HepG2 (cell line): Measurements from ENCODE around the gene REM2. TPM values are rescaled to one million over a fixed set of nuclear protein-coding genes. Genes with fewer than 3 reads are reported as not detected.
"Not testable (repeated sequence)": the region's sequence is repeated elsewhere in the genome, so short reads cannot be mapped to it uniquely, and the experiment has no call there.

Source experiments
- ATAC-seq: fragments of 200-7000 bp; cut with Tn5 transposase; 3 replicates; pipeline ENCODE4 v1.9.1; 2020; ENCODE audit warnings: mild to moderate bottlenecking, moderate library complexity
- BruUV-seq: library from RNA; stranded (reverse); fragments of 400-500 nt; replicated peaks from 2 replicates; lab custom pipeline; 2021; lab: Mats Ljungman, UMichigan
- CTCF ChIA-PET: fragments of 300-600 bp; formaldehyde crosslinking; extraction: SDS; loops from one replicate; lab custom pipeline; 2021; ENCODE audit warnings: low total read pairs, inconsistent platforms, low intra/inter-chr PET ratio; lab: Yijun Ruan, JAX
- POLR2A ChIA-PET: fragments of 350-600 bp; sonication (Branson Sonifier 250); formaldehyde crosslinking; loops from one replicate; lab custom pipeline; 2020; ENCODE audit warnings: antibody characterized with exemption, inconsistent platforms; lab: Yijun Ruan, JAX
- DNase-seq: peaks from one replicate; pipeline ENCODE4 v3.0.0-alpha.2; 2015; ENCODE audit warnings: low spot score
- FAIRE-seq: peaks from 3 replicates; lab custom pipeline; 2011; peaks lifted over from hg19 to GRCh38; lab: Jason Lieb, UNC
- H2AFZ ChIP-seq: one replicate; pipeline ENCODE4 v1.6.1; 2011; ENCODE audit warnings: low read length, inconsistent platforms
- H3K27ac ChIP-seq: fragments of 300-600 bp; 3 replicates; pipeline ENCODE4 v1.8.0; 2011; ENCODE audit warnings: mixed run types, mild to moderate bottlenecking, mixed read lengths, low read length, inconsistent platforms; ENCODE audit not compliant: insufficient read depth; ENCODE audit errors: extremely low read length
- H3K27me3 ChIP-seq, 2 experiments: fragments of 200-600 bp in 1 of 2; 2 replicates in 1 of 2; 3 replicates in 1 of 2; pipeline versions ENCODE4 v1.6.0 to v1.8.0; 2011; ENCODE audit warnings: low read length in 2 of 2, mild to moderate bottlenecking in 2 of 2, moderate library complexity in 2 of 2, inconsistent platforms in 1 of 2; ENCODE audit not compliant: insufficient read depth in 2 of 2, control insufficient read depth in 1 of 2
- H3K36me3 ChIP-seq, 2 experiments: fragments of 200-600 bp in 1 of 2; replicated peaks in 1 of 2; 2 replicates in 1 of 2; 3 replicates in 1 of 2; pipeline versions ENCODE4 v1.5.1 to v1.8.0; 2011; ENCODE audit warnings: low read length in 2 of 2, inconsistent platforms in 1 of 2; ENCODE audit not compliant: insufficient read depth in 2 of 2, control insufficient read depth in 1 of 2
- H3K4me1 ChIP-seq: 2 replicates; pipeline ENCODE4 v1.5.1; 2012; ENCODE audit warnings: low read length, inconsistent platforms; ENCODE audit not compliant: insufficient read depth
- H3K4me2 ChIP-seq: 2 replicates; pipeline ENCODE4 v1.6.0; 2011; ENCODE audit warnings: low read depth, low read length, inconsistent platforms
- H3K4me3 ChIP-seq, 3 experiments: fragments of 200-600 bp in 1 of 3; sonication (generic), shearing (Covaris generic) in 1 of 3; replicated peaks in 1 of 3; 2 replicates each; pipeline ENCODE4 v1.5.1; 2011 to 2016; ENCODE audit warnings: low read length in 3 of 3, inconsistent platforms in 2 of 3, low read depth in 2 of 3, mild to moderate bottlenecking in 2 of 3, control low read depth in 1 of 3, mixed read lengths in 1 of 3; ENCODE audit not compliant: insufficient read depth in 1 of 3
- H3K79me2 ChIP-seq: one replicate; pipeline ENCODE4 v1.6.1; 2011; ENCODE audit warnings: low read length, inconsistent platforms; ENCODE audit not compliant: insufficient read depth
- H3K9ac ChIP-seq: 2 replicates; pipeline ENCODE4 v1.6.0; 2011; ENCODE audit warnings: mild to moderate bottlenecking, low read depth, low read length, inconsistent platforms; ENCODE audit not compliant: insufficient read depth
- H3K9me3 ChIP-seq: 2 replicates; pipeline ENCODE4 v1.5.1; 2012; ENCODE audit warnings: mild to moderate bottlenecking, low read length
- H4K20me1 ChIP-seq: 2 replicates; pipeline ENCODE4 v1.6.0; 2011; ENCODE audit warnings: inconsistent platforms, mild to moderate bottlenecking, low read length, moderate library complexity; ENCODE audit not compliant: insufficient read depth
- GATAD2A ChIP-seq: IDR thresholded peaks from 2 replicates; pipeline ENCODE4 v1.6.1; 2016
- NR3C1 ChIP-seq: sonication (generic); formaldehyde crosslinking; IDR thresholded peaks from 2 replicates; pipeline ENCODE4 v1.4.0; 2020; ENCODE audit warnings: missing genetic modification reagents
- PHF21A ChIP-seq: sonication (generic); formaldehyde crosslinking; IDR thresholded peaks from 2 replicates; pipeline ENCODE4 v1.5.0; 2020; ENCODE audit warnings: mild to moderate bottlenecking, missing genetic modification reagents
- TBP ChIP-seq: sonication (generic); formaldehyde crosslinking; IDR thresholded peaks from 2 replicates; pipeline ENCODE4 v1.5.0; 2020; ENCODE audit warnings: missing genetic modification reagents
- TCF7 ChIP-seq: sonication (generic); IDR thresholded peaks from 2 replicates; pipeline ENCODE4 v1.6.1; 2016; ENCODE audit warnings: antibody characterized with exemption, low read depth
- TP53 ChIP-seq: sonication (generic); formaldehyde crosslinking; conservative IDR thresholded peaks from 2 replicates; pipeline ENCODE4 v1.4.0; 2020; ENCODE audit warnings: missing genetic modification reagents
- ZNF124 ChIP-seq: sonication (generic); formaldehyde crosslinking; IDR thresholded peaks from 2 replicates; pipeline ENCODE4 v1.4.0; 2020; ENCODE audit warnings: missing genetic modification reagents
- ZNF205 ChIP-seq: IDR thresholded peaks from 2 replicates; pipeline ENCODE4 v1.6.1; 2018; ENCODE audit warnings: missing biosample characterization, missing genetic modification reagents
- ZNF263 ChIP-seq: sonication (generic); formaldehyde crosslinking; IDR thresholded peaks from 2 replicates; pipeline ENCODE4 v1.4.0; 2020; ENCODE audit warnings: missing genetic modification reagents
- ZNF484 ChIP-seq: sonication (generic); formaldehyde crosslinking; IDR thresholded peaks from 2 replicates; pipeline ENCODE4 v1.5.1; 2020; ENCODE audit warnings: mild to moderate bottlenecking, low read depth, missing genetic modification reagents, borderline replicate concordance
- ZNF737 ChIP-seq: sonication (generic); formaldehyde crosslinking; IDR thresholded peaks from 2 replicates; pipeline ENCODE4 v1.5.0; 2020; ENCODE audit warnings: missing genetic modification reagents, mild to moderate bottlenecking, borderline replicate concordance
- ZNF850 ChIP-seq: sonication (generic); formaldehyde crosslinking; conservative IDR thresholded peaks from 2 replicates; pipeline ENCODE4 v1.9.0; 2021; ENCODE audit warnings: mild to moderate bottlenecking, missing genetic modification reagents
- WGBS: methylation state at CpG from one replicate; pipeline ENCODE4 v1.1.6; 2017; ENCODE audit warnings: low lambda C conversion rate; 5-methylcytosine and 5-hydroxymethylcytosine counted together
- in situ Hi-C: cut with HindIII; loops from 2 replicates; pipeline ENCODE4 v1.10.0; 2017; ENCODE audit warnings: low pct_unique_long_range_greater_than_20kb; ENCODE audit not compliant: extremely low pct_ligation_motif_present
- intact Hi-C: fragments of 100-400 bp; cut with micrococcal nuclease; formaldehyde crosslinking; loops from one replicate; pipeline ENCODE4 v1.10.0; 2022; ENCODE audit not compliant: unreplicated experiment
- polyA plus RNA-seq, 8 experiments: library from polyadenylated mRNA; depleted of rRNA in 3 of 8; stranded (reverse) in 7 of 8; unstranded in 1 of 8; fragments of >200 nt; fragmentation: Illumina TruSeq in 4 of 8; extraction: Trizol in 4 of 8; gene quantifications; 2 replicates each; pipeline versions ENCODE4 v1.2.1 to v1.2.3, GENCODE V29; 2011 to 2016; ENCODE audit warnings: low read depth in 4 of 8, missing spikeins in 1 of 8, mixed read lengths in 1 of 8; ENCODE audit not compliant: insufficient read depth in 1 of 8
- total RNA-seq, 5 experiments: library from RNA; depleted of rRNA; stranded (reverse); fragments of >200 nt; fragmentation: Illumina TruSeq; extraction: Trizol; gene quantifications; 2 replicates each; pipeline ENCODE4 v1.2.3, GENCODE V29; 2016; ENCODE audit warnings: low read depth in 1 of 5
- TF ChIP-seq, protein P1 (sequence below): IDR thresholded peaks from 2 replicates; pipeline ENCODE4 v1.6.1; 2016; ENCODE audit warnings: low read depth, missing genetic modification reagents, missing compliant biosample characterization

The REM2 gene
- total and polyA plus RNA-seq, 2 of the 13 experiments (the other 11 are each of a cell fraction or from before 2014, with no cell fraction given) = 0.20 TPM; not detected in 1

DNA sequence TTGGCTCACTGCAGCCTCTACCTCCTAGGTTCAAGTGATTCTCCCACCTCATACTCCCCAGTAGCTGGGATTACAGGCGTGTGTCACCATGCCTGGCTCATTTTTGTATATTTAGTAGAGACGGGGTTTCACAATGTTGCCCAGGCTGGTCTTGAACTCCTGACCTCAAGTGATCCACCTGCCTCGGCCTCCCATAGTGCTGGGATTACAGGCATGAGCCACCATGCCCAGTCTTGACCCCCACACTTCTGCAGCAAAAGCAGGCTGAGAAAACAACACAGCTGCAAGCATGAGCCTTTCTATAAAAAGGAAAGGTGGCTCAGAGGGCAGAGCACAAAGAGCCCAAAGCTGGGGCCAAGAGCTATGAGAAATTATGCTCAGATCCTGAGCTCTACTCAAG is 22.6 kb upstream of the REM2 start:
- FAIRE-seq, H3K27me3 ChIP-seq, H2AFZ ChIP-seq, in situ Hi-C loops, H3K4me3 ChIP-seq, H3K36me3 ChIP-seq, ATAC-seq, H4K20me1 ChIP-seq, BruUV-seq, intact Hi-C loops, H3K79me2 ChIP-seq, CTCF ChIA-PET, DNase-seq, H3K9me3 ChIP-seq, H3K4me2 ChIP-seq, H3K9ac ChIP-seq, H3K27ac ChIP-seq: not testable (repeated sequence)
- WGBS = 2% methylated on average over 3 of the region's 3 CpGs
- POLR2A ChIA-PET = interaction anchor here (0.7 to 3.8 kb wide), 4 partner anchors 11 to 94 kb away, joined by 3 to 14 read pairs (median 3); partner anchors contain the start of genes LRP10 and OXA1L
- H3K4me1 ChIP-seq = peaks cover 29% of the 10 kb centered on the region
- TF ChIP-seq ZNF263 (CRISPR knock-in tag) (0 out of 2 replicates have a peak, but pooled peaks have one; percentile 18), ZNF737 (CRISPR knock-in tag) (0 out of 2 replicates have a peak, but pooled peaks have one; percentile 60), ZNF850 (0 out of 2 replicates have a peak, but pooled peaks have one; percentile 23), PHF21A (CRISPR knock-in tag) (0 out of 2 replicates have a peak, but pooled peaks have one; percentile 26)

DNA sequence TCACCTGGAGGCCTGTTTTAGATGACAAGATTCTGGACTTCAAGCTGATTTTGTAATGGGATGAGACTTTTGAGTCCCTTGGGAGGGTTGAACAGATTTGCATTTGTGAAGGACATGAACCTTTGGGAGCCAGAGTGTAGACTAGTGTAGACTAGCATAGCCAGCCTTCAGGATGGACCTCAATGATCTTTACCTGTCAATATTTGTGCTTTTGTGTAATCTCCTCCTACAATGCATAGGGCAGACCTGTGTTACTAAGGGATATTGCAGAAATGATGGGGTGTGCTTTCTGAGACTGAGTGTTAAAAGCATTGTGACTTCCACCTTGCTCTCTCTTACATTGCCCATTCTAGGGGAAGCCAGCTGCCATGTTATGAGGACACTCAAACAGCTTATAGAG is 21.4 kb upstream of the REM2 start:
- peak; percentile 41 for DNase-seq
- ChIA-PET CTCF (interaction anchor here (1.1 kb wide), 1 partner anchor 305 kb away, joined by 3 read pairs; no protein-coding TSS in a partner anchor), POLR2A (interaction anchor here (1.5 to 3.8 kb wide), 2 partner anchors 10 to 31 kb away, joined by 3 to 14 read pairs; partner anchors contain the start of gene LRP10)
- H2AFZ ChIP-seq = no peak overlapping the region
- no peak overlapping the region for H3K4me2 ChIP-seq
- no peaks in the 10 kb centered on the region for H3K9me3 ChIP-seq
- no TSS peak for BruUV-seq
- H3K79me2 ChIP-seq = no peaks in the 10 kb centered on the region
- intact Hi-C loops (no loop called here), in situ Hi-C loops (no loop called here)
- H3K27me3 ChIP-seq = no peaks in the 10 kb centered on the region
- H3K4me3 ChIP-seq = no peak overlapping the region
- no peak overlapping the region for H3K27ac ChIP-seq
- no peak overlapping the region for H3K9ac ChIP-seq
- no peak for FAIRE-seq
- no peaks in the 10 kb centered on the region for H4K20me1 ChIP-seq
- no peaks in the 10 kb centered on the region for H3K36me3 ChIP-seq
- peaks cover 26% of the 10 kb centered on the region for H3K4me1 ChIP-seq
- ATAC-seq = peak; percentile 87
- TF ChIP-seq, protein P1, sequence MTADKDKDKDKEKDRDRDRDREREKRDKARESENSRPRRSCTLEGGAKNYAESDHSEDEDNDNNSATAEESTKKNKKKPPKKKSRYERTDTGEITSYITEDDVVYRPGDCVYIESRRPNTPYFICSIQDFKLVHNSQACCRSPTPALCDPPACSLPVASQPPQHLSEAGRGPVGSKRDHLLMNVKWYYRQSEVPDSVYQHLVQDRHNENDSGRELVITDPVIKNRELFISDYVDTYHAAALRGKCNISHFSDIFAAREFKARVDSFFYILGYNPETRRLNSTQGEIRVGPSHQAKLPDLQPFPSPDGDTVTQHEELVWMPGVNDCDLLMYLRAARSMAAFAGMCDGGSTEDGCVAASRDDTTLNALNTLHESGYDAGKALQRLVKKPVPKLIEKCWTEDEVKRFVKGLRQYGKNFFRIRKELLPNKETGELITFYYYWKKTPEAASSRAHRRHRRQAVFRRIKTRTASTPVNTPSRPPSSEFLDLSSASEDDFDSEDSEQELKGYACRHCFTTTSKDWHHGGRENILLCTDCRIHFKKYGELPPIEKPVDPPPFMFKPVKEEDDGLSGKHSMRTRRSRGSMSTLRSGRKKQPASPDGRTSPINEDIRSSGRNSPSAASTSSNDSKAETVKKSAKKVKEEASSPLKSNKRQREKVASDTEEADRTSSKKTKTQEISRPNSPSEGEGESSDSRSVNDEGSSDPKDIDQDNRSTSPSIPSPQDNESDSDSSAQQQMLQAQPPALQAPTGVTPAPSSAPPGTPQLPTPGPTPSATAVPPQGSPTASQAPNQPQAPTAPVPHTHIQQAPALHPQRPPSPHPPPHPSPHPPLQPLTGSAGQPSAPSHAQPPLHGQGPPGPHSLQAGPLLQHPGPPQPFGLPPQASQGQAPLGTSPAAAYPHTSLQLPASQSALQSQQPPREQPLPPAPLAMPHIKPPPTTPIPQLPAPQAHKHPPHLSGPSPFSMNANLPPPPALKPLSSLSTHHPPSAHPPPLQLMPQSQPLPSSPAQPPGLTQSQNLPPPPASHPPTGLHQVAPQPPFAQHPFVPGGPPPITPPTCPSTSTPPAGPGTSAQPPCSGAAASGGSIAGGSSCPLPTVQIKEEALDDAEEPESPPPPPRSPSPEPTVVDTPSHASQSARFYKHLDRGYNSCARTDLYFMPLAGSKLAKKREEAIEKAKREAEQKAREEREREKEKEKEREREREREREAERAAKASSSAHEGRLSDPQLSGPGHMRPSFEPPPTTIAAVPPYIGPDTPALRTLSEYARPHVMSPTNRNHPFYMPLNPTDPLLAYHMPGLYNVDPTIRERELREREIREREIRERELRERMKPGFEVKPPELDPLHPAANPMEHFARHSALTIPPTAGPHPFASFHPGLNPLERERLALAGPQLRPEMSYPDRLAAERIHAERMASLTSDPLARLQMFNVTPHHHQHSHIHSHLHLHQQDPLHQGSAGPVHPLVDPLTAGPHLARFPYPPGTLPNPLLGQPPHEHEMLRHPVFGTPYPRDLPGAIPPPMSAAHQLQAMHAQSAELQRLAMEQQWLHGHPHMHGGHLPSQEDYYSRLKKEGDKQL (CRISPR knock-in tag) = no peak
- TF ChIP-seq TBP (no peak), ZNF205 (CRISPR knock-in tag) (no peak), GATAD2A (CRISPR knock-in tag) (peak; percentile 26; the same call in 1 of the 2 replicates), ZNF124 (CRISPR knock-in tag) (0 out of 2 replicates have a peak, but pooled peaks have one; percentile 35), TCF7 (0 out of 2 replicates have a peak, but pooled peaks have one; percentile 10), ZNF484 (CRISPR knock-in tag) (no peak), NR3C1 (CRISPR knock-in tag) (no peak), TP53 (CRISPR knock-in tag) (no peak)
